Midbrain (tissue), 1 donor: ENCODE data around the gene ZNF581.

Experiments
- DNase-seq: peaks from one replicate; lab custom pipeline; 2025; lab: John Stamatoyannopoulos, UW

ZNF581 gene

DNA sequence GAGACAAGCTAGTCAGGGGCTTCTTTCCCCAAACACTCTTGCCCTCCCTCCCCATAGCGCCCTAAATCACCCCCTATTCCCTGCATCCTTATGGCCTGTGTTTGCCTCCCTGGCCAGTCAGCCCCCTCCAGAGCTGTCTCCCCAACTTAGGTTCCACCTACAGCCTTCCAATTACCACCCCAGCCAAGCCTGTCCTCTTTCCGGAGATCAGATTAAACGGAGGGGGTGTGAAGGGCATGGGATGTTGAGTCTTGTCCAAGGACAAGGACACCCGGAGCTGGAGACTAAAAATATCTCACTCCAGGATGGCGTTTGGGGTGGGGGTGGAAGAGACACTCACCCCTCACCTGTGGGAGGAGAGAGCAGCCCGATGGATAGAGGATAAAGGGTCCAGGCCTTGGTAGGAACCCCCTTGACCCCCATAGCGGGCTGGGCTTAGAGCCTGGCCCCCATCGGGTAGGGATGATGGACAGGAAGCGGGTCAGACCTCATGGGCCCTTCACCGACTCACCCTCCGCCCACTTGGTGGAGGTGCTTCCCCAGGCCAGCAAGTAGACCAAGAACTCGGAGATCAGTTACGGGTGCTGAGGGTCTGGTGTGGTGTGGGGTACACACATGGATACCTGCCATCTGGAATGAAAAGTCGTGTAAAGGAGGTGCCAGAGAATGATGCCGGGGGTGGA lies 32.0 kb upstream of the ZNF581 start:
- DNase-seq = no peak

GRCh38 chr19:55611983-55612645 lies 31.3 kb upstream of the ZNF581 start:
- no peak for DNase-seq

DNA sequence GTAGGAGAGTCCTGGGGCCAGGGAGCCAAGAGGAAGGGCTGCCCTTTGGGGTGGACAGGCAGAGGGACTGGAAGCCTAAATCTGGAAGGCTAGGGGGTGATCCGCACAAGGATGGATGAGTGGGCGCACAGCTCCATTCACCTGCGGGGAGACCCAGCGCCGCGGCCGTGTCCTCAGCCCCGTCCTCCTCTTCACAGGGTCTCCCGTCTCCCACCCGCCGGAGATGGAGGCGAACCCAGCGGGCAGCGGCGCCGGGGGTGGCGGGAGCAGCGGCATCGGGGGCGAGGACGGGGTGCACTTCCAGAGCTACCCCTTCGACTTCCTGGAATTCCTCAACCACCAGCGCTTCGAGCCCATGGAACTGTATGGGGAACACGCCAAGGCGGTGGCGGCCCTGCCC lies 30.1 kb upstream of the ZNF581 start:
- DNase-seq = no peak

- no peak for DNase-seq
These were observed 29.3 kb upstream of the ZNF581 start for GRCh38 chr19:55613930-55614710.

GRCh38 chr19:55614711-55615542 lies 28.5 kb upstream of the ZNF581 start:
- no peak for DNase-seq

DNA sequence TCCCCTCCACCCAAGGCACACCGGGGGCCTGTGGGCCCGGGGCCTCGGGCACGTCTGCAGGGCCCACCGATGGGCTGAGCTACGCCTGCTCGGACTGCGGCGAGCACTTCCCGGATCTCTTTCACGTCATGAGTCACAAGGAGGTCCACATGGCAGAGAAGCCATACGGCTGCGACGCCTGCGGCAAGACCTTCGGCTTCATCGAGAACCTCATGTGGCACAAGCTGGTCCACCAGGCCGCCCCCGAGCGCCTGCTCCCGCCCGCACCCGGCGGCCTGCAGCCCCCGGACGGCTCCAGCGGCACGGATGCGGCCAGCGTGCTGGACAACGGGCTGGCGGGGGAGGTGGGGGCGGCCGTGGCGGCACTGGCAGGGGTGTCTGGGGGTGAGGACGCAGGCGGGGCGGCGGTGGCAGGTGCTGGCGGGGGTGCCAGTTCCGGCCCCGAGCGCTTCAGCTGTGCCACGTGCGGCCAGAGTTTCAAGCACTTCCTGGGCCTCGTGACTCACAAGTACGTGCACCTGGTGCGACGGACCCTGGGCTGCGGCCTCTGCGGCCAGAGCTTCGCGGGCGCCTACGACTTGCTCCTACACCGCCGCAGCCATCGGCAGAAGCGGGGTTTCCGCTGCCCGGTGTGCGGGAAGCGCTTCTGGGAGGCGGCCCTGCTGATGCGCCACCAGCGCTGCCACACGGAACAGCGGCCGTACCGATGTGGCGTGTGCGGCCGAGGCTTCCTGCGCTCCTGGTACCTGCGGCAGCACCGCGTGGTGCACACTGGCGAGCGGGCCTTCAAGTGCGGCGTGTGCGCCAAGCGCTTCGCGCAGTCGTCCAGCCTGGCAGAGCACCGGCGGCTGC lies 27.7 kb upstream of the ZNF581 start:
- DNase-seq = no peak

DNA sequence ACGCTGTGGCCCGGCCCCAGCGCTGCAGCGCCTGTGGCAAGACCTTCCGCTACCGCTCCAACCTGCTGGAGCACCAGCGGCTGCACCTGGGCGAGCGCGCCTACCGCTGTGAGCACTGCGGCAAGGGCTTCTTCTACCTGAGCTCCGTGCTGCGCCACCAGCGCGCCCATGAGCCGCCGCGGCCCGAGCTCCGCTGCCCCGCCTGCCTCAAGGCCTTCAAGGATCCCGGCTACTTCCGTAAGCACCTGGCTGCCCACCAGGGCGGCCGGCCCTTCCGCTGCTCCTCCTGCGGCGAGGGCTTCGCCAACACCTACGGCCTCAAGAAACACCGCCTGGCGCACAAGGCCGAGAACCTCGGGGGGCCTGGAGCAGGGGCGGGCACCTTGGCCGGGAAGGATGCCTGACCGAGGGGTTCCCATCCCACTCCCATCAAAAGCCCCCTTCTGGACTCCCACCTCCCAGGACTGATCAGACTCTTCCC lies 27.0 kb upstream of the ZNF581 start:
- no peak for DNase-seq

- no peak for DNase-seq
These were observed 26.0 kb upstream of the ZNF581 start for GRCh38 chr19:55617426-55617825.

- DNase-seq = no peak
These were observed 25.0 kb upstream of the ZNF581 start for GRCh38 chr19:55618426-55618825.

GRCh38 chr19:55619286-55619685 lies 24.2 kb upstream of the ZNF581 start:
- no peak for DNase-seq

DNA sequence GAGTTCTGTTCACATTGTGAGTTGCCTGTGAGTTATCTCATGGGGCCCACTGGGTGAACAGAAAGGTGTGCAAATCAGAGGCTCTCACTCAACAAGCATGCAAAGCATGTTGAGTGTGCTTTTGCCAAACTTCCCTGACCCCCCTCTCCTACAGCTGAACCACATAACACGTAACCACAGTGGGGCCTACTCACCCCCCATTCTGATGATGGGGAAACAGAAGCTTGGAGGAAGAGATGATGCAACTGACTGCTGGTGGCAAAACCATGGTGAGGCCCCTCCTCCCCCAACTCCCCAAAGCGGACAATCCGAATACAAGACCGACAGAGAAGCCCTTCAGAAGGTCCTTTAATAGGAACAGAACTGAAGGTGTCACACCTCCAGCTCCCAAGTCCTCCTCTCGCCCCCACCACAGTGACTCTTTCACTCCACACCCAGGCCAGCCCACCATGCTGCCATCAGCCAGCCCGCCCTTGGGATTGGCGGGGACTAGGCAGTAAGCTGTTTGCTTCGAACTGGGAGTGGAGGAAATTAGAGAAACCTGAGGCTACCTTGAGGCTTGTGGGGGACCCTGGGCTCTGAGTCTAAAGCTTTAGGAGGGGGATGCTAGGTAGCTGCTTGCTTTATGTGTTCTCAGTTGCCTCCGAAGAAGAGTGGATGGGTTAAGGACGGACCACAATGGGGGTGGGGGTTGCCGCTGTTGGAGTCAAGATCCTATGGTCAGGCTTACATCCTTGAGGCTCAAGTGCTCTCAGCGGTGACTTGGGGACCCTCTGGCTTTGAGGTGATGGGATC lies 22.8 kb upstream of the ZNF581 start:
- no peak for DNase-seq

DNA sequence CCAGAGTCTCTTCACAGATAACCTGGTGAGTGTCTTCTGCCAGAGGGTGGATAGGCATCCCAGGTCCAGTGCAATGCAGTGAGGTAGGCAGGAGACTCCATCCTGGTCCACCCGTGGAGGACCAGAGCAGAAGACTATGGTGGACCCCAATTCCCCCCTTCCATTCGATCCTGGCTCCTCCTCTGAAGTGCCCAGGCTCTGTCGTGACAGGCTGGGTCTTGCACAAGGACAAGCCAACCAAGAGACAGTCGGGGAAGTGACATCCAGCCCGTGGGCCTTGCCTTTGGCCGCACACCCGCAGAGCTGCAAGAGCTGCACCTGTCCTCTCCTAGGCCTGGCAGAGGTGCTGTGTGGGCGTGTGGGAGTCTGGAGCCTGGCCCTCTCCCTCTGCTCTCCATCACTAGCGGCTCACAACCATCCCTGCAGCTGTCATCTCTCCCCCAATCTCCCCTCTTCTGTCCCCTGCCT lies 22.2 kb upstream of the ZNF581 start:
- no peak for DNase-seq

DNA sequence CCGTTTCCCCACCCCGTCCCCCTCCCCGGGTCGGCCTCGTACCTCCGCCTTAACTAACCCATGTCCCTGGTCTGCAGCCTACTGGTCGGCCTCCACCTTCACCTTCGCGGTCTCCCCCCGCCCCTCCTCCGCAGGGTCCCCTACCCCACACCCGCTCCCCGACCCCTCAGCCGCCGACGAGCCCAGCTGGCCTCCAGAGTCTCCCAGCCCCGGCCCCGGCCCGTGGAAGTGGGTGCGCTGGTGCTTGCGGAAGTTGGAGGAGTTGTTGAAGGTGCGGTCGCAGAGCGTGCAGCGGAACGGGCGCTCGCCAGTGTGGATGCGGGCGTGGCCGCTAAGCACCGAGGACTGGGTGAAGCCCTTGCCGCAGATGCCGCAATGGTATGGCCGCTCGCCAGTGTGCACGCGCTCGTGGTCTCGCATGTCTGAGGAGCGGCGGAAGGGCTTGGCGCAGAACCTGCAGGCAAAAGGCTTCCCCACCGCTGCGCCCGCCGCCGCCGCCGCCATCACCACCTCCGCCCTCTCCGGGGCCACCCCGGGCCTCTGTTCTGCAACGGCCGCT lies 21.7 kb upstream of the ZNF581 start:
- no peak for DNase-seq

- DNase-seq = no peak
These were observed 21.0 kb upstream of the ZNF581 start for GRCh38 chr19:55622242-55622969.

GRCh38 chr19:55623130-55623529 lies 20.3 kb upstream of the ZNF581 start:
- no peak for DNase-seq

DNA sequence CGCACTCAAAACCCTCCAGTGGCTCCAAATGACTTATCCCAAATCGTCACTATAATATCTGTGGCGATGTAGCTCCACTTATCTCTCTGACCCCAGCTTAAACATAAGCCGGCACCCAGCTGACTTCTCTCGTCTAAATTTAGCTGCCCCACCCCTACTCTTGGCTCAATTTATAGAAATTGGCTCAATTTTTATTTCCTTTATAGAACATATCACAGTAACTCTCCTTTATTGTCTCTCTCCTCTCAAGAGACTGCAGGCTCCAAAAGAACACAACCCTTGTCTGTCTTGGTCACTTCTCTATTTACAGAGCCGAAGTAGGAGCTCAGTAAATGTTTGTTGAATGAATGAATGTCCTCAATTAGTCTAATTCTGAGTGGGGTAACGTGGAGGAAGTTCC lies 19.9 kb upstream of the ZNF581 start:
- DNase-seq = no peak

- peak; percentile 93 for DNase-seq
These were observed 19.1 kb upstream of the ZNF581 start, which contains the start of gene ZNF784 for GRCh38 chr19:55624109-55625003. Gene ZNF784 (minus strand): TSS chr19:55624566. CDS start chr19:55624561, 5 bp downstream.

GRCh38 chr19:55625004-55625326 lies 18.5 kb upstream of the ZNF581 start:
- no peak for DNase-seq
